Transverse colon (tissue), 4 donors: ENCODE measurements around the gene SBSN. TPM values are rescaled to one million over a fixed set of nuclear protein-coding genes. Genes with fewer than 3 reads are reported as not detected.
A peak's percentile ranks its signal among the peaks of the same experiment; 100 is the strongest.

Source experiments
- DNase-seq: peaks from one replicate; pipeline ENCODE4 v3.0.0-alpha.2; 2019
- H3K27ac ChIP-seq, 4 donors: fragments of 200-600 bp; sonication (generic); 2 replicates each; pipeline ENCODE4 v1.5.1; 2016 to 2018; ENCODE audit warnings: inconsistent platforms in 4 of 4
- H3K27me3 ChIP-seq: fragments of 200-600 bp; sonication (generic); 2 replicates; pipeline ENCODE4 v1.5.1; 2017; ENCODE audit warnings: inconsistent platforms
- H3K36me3 ChIP-seq, 4 donors: fragments of 200-600 bp; sonication (generic); 2 replicates each; pipeline ENCODE4 v1.5.1; 2017 to 2019; ENCODE audit warnings: inconsistent platforms in 4 of 4
- H3K4me1 ChIP-seq, 4 donors: fragments of 200-600 bp; sonication (generic); 2 replicates each; pipeline ENCODE4 v1.5.1; 2017 to 2020; ENCODE audit warnings: inconsistent platforms in 4 of 4
- H3K4me3 ChIP-seq, 4 donors: fragments of 200-600 bp; sonication (generic); 1 replicate in 1 of 4; 2 replicates in 3 of 4; pipeline versions ENCODE4 v1.5.1 to v1.6.1; 2017 to 2019; ENCODE audit warnings: inconsistent platforms in 4 of 4
- H3K9me3 ChIP-seq, 2 donors: fragments of 200-600 bp; sonication (generic); 2 replicates each; pipeline ENCODE4 v1.5.1; 2017 to 2019; ENCODE audit warnings: inconsistent platforms in 2 of 2
- CTCF ChIP-seq, 5 experiments: fragments of 200-600 bp in 3 of 5; fragments of 450-650 bp in 2 of 5; sonication (generic) in 3 of 5; IDR thresholded peaks; 1 replicate in 2 of 5; 2 replicates in 3 of 5; pipeline ENCODE4 v1.5.1; 2016 to 2017; ENCODE audit warnings: antibody characterized with exemption in 5 of 5, inconsistent platforms in 3 of 5, mild to moderate bottlenecking in 2 of 5, moderate library complexity in 1 of 5
- EP300 ChIP-seq: sonication (generic); formaldehyde crosslinking; IDR thresholded peaks from one replicate; pipeline ENCODE4 v1.6.1; 2017; ENCODE audit warnings: antibody characterized with exemption, low read depth
- POLR2A ChIP-seq: fragments of 450-650 bp; IDR thresholded peaks from one replicate; pipeline ENCODE4 v1.6.1; 2016; ENCODE audit warnings: antibody characterized with exemption, mild to moderate bottlenecking, moderate library complexity
- POLR2AphosphoS5 ChIP-seq, 3 donors: sonication (generic); formaldehyde crosslinking; IDR thresholded peaks; one replicate each; pipeline ENCODE4 v1.6.1; 2016; ENCODE audit warnings: antibody characterized with exemption in 3 of 3
- WGBS, 2 donors: methylation state at CpG; one replicate each; pipeline ENCODE4 v1.1.5; 2018; ENCODE audit warnings: low coverage in 1 of 2; 5-methylcytosine and 5-hydroxymethylcytosine counted together
- in situ Hi-C, 4 donors: fragments of 200-750 bp; cut with MboI; loops; one replicate each; pipeline versions ENCODE4 v1.15.0 to v1.15.1; 2017; ENCODE audit warnings: low sequenced_read_pairs in 3 of 4, low pct_ligation_motif_present in 1 of 4, low pct_unique_long_range_greater_than_20kb in 1 of 4
- intact Hi-C: fragments of 100-400 bp; cut with DNase I; formaldehyde crosslinking; loops from one replicate; pipeline ENCODE4 v1.15.1; 2023; ENCODE audit warnings: low total_unique reads
- total RNA-seq, 4 donors: library from RNA; depleted of rRNA; stranded (reverse); fragments of >200 nt; gene quantifications; one replicate each; pipeline ENCODE4 v1.1.0, GENCODE V29; 2016

Gene SBSN
- total RNA-seq, 4 donors from 2014 or later, result not detected

GRCh38 chr19:35539850-35540249, 11.7 kb upstream of the SBSN start:
- no peak for DNase-seq
- Histone ChIP-seq H3K27me3 (peaks cover 4% of the 10 kb centered on the region), H3K9me3 (no peaks in the 10 kb centered on the region), H3K36me3 (no peaks in the 10 kb centered on the region), H3K4me1 (peaks cover 5 to 10% (median 6%) of the 10 kb centered on the region in 4 donors), H3K4me3 (no peak overlapping the region), H3K27ac (no peak overlapping the region)
- intact Hi-C loops (loop anchor here (10.0 kb wide), 2 partner anchors 95 to 175 kb away; partner anchors contain the start of gene KMT2B), in situ Hi-C loops (no loop called here)
- 76 to 95% methylated on average over 3 to 12 of the region's 12 CpGs for WGBS, 2 donors
- no peak for TF ChIP-seq POLR2AphosphoS5 (IDR thresholded peaks at IDR 0.05)
- no peak for TF ChIP-seq CTCF (IDR thresholded peaks at IDR 0.05)
- no peak for TF ChIP-seq POLR2A
- TF ChIP-seq EP300, result no peak

- WGBS, 2 donors, result 18 to 71% methylated on average over 3 to 6 of the region's 6 CpGs
- Histone ChIP-seq H3K4me1 (peaks cover 0 to 4% (median 1%) of the 10 kb centered on the region in 4 donors), H3K27me3 (peaks cover 9% of the 10 kb centered on the region), H3K27ac (no peak overlapping the region), H3K4me3 (no peak overlapping the region), H3K9me3 (no peaks in the 10 kb centered on the region), H3K36me3 (no peaks in the 10 kb centered on the region)
- in situ Hi-C loops (no loop called here), intact Hi-C loops (no loop called here)
- no peak for DNase-seq
- TF ChIP-seq EP300 (no peak), POLR2AphosphoS5 (IDR thresholded peaks at IDR 0.05) (no peak), CTCF (IDR thresholded peaks at IDR 0.05) (no peak), POLR2A (no peak)
These were observed 11.2 kb upstream of the SBSN start for GRCh38 chr19:35539314-35539713.

- H3K4me1 ChIP-seq, result peaks cover 0 to 9% (median 3%) of the 10 kb centered on the region in 4 donors
- WGBS, 2 donors, result 71 to 92% methylated on average over 4 to 10 of the region's 10 CpGs
- H3K4me3 ChIP-seq, result no peak overlapping the region
- DNase-seq, result no peak
- no peak overlapping the region for H3K27ac ChIP-seq
- intact Hi-C loops (no loop called here), in situ Hi-C loops (no loop called here)
- no peaks in the 10 kb centered on the region for H3K9me3 ChIP-seq
- TF ChIP-seq EP300 (no peak), POLR2A (no peak), POLR2AphosphoS5 (IDR thresholded peaks at IDR 0.05) (no peak), CTCF (IDR thresholded peaks at IDR 0.05) (no peak)
- H3K36me3 ChIP-seq, result no peaks in the 10 kb centered on the region
- H3K27me3 ChIP-seq, result peaks cover 52% of the 10 kb centered on the region
These were observed 6.8 kb upstream of the SBSN start for GRCh38 chr19:35534803-35535480.

GRCh38 chr19:35533822-35534392, 5.8 kb upstream of the SBSN start:
- in situ Hi-C loops, result no loop called here
- H3K9me3 ChIP-seq, result no peaks in the 10 kb centered on the region
- no peak overlapping the region for H3K27ac ChIP-seq
- no peaks in the 10 kb centered on the region for H3K36me3 ChIP-seq
- TF ChIP-seq CTCF (IDR thresholded peaks at IDR 0.05) (no peak), POLR2A (no peak), POLR2AphosphoS5 (IDR thresholded peaks at IDR 0.05) (no peak), EP300 (no peak)
- peak; percentile 49 for DNase-seq
- peaks cover 62% of the 10 kb centered on the region for H3K27me3 ChIP-seq
- WGBS, 2 donors, result 6 to 40% methylated on average over 1 to 29 of the region's 30 CpGs
- H3K4me3 ChIP-seq, result no peak overlapping the region
- intact Hi-C loops, result no loop called here
- peaks cover 0 to 9% (median 3%) of the 10 kb centered on the region in 4 donors for H3K4me1 ChIP-seq
